Gastroesophageal sphincter (tissue), 4 donors: ENCODE measurements around the gene SOCS3. TPM values are rescaled to one million over a fixed set of nuclear protein-coding genes. Genes with fewer than 3 reads are reported as not detected.
"Not testable (repeated sequence)": the region's sequence is repeated elsewhere in the genome, so short reads cannot be mapped to it uniquely, and the experiment has no call there.

Experiments
- ATAC-seq: fragments of 150-250 bp; one replicate; pipeline ENCODE4 v1.9.1; 2016; ENCODE audit warnings: mild to moderate bottlenecking, moderate library complexity
- H3K27ac ChIP-seq, 4 donors: fragments of 200-600 bp; sonication (generic) in 3 of 4; 1 replicate in 3 of 4; 2 replicates in 1 of 4; pipeline ENCODE4 v1.5.1; 2016 to 2019
- H3K27me3 ChIP-seq: fragments of 200-600 bp; sonication (generic); one replicate; pipeline ENCODE4 v1.5.1; 2019
- H3K36me3 ChIP-seq, 2 donors: fragments of 200-600 bp; sonication (generic); one replicate each; pipeline ENCODE4 v1.5.1; 2019; ENCODE audit warnings: control low read depth in 1 of 2
- H3K4me1 ChIP-seq, 3 donors: fragments of 200-600 bp; sonication (generic); 1 replicate in 2 of 3; 2 replicates in 1 of 3; pipeline ENCODE4 v1.5.1; 2016 to 2019; ENCODE audit warnings: control low read depth in 2 of 3
- H3K4me3 ChIP-seq, 2 donors: fragments of 200-600 bp; sonication (generic); one replicate each; pipeline ENCODE4 v1.5.1; 2019; ENCODE audit warnings: mild to moderate bottlenecking in 1 of 2, moderate library complexity in 1 of 2
- H3K9me3 ChIP-seq, 3 donors: fragments of 200-600 bp; sonication (generic); one replicate each; pipeline ENCODE4 v1.5.1; 2017 to 2019; ENCODE audit warnings: control low read depth in 2 of 3
- EP300 ChIP-seq: sonication (generic); formaldehyde crosslinking; IDR thresholded peaks from one replicate; pipeline ENCODE4 v1.6.1; 2017; ENCODE audit warnings: antibody characterized with exemption, mild to moderate bottlenecking
- POLR2A ChIP-seq, 2 donors: fragments of 450-650 bp; IDR thresholded peaks; one replicate each; pipeline ENCODE4 v1.6.1; 2017; ENCODE audit warnings: antibody characterized with exemption in 2 of 2, mild to moderate bottlenecking in 2 of 2, moderate library complexity in 1 of 2
- POLR2AphosphoS5 ChIP-seq: sonication (generic); formaldehyde crosslinking; IDR thresholded peaks from one replicate; pipeline ENCODE4 v1.6.1; 2017; ENCODE audit warnings: antibody characterized with exemption
- WGBS, 2 donors: methylation state at CpG; one replicate each; pipeline ENCODE4 v1.1.5; 2018; ENCODE audit warnings: low coverage in 1 of 2; 5-methylcytosine and 5-hydroxymethylcytosine counted together
- small RNA-seq, 4 donors: library from RNA; depleted of rRNA; stranded (forward); fragments of <200 nt; gene quantifications; one replicate each; pipeline ENCODE3, GENCODE V24; 2016
- total RNA-seq, 4 donors: library from RNA; depleted of rRNA; stranded (reverse); fragments of >200 nt; gene quantifications; one replicate each; pipeline ENCODE4 v1.1.0, GENCODE V29; 2016
- TF ChIP-seq, protein P1 (sequence below), 4 experiments: fragments of 200-600 bp in 2 of 4; fragments of 450-650 bp in 2 of 4; sonication (generic) in 1 of 4; IDR thresholded peaks; one replicate each; pipeline ENCODE4 v1.5.1; 2017 to 2019; ENCODE audit warnings: antibody characterized with exemption in 4 of 4, mild to moderate bottlenecking in 2 of 4, moderate library complexity in 2 of 4

Gene SOCS3
- total RNA-seq, 4 donors from 2014 or later = 11.5 to 423 (median 38.2) TPM

DNA sequence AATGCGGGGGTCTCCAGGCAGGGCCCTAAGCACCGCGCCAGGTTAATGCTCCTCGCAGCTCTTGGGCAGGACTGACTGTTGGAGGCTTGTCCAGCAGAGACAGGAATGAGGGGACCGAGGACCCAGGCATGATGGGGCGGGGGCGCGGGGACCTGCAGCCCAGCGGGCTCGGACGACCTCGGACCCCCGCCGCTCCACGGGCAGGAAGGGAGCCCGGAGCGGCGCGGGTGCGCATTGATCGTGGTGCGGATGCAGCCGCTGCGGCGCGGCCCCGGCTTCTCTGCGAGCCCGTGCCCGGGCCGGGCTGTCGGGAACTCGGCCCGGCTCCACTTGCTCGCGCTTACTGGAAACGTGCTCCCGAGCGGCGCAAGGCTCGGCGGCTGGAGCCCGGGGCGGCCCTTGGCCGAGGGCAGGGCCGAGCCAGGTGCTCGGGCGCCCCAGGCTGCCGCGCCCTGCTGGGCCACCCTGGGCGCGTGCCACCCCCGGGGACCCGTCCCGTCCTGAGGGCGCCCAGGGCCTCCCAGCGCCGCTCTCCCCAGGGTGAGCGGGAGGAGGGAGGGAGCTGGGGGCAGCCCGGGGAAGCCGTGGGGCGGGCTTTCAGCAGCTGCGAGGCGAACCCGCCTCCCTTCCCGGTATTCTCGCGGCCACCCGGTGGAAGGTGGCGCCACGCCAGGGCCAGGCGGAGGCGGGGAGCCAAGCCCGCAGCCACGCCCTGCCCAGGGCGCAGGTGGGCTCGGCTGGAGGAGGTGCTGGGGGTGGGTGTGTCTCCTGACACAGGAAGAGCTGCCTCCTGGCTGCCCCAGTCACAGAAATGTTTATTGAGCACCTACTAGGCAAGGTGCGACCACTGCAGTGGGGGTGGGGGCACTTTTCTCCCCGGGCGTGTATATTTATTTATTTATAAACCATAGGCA is 45.9 kb downstream of the SOCS3 start:
- Histone ChIP-seq H3K27me3 (no peaks in the 10 kb centered on the region), H3K4me1 (peaks cover 0 to 52% (median 39%) of the 10 kb centered on the region in 3 donors), H3K4me3 (peak overlapping the region; percentile 34 to 64), H3K9me3 (no peaks in the 10 kb centered on the region), H3K36me3 (no peaks in the 10 kb centered on the region), H3K27ac (peak overlapping the region; percentile 18 to 91 (median 85))
- ATAC-seq = peak; percentile 79
- TF ChIP-seq POLR2AphosphoS5 (peak; percentile 92), EP300 (no peak), POLR2A (IDR thresholded peaks at IDR 0.05) (peak in 1 of 2 donors; percentile 39)
- TF ChIP-seq, protein P1, sequence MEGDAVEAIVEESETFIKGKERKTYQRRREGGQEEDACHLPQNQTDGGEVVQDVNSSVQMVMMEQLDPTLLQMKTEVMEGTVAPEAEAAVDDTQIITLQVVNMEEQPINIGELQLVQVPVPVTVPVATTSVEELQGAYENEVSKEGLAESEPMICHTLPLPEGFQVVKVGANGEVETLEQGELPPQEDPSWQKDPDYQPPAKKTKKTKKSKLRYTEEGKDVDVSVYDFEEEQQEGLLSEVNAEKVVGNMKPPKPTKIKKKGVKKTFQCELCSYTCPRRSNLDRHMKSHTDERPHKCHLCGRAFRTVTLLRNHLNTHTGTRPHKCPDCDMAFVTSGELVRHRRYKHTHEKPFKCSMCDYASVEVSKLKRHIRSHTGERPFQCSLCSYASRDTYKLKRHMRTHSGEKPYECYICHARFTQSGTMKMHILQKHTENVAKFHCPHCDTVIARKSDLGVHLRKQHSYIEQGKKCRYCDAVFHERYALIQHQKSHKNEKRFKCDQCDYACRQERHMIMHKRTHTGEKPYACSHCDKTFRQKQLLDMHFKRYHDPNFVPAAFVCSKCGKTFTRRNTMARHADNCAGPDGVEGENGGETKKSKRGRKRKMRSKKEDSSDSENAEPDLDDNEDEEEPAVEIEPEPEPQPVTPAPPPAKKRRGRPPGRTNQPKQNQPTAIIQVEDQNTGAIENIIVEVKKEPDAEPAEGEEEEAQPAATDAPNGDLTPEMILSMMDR (IDR thresholded peaks at IDR 0.05) = peak in 3 of 4 experiments; percentile 14 to 34 (median 31)
- 8% methylated on average over 17 to 20 of the region's 80 CpGs for WGBS, 2 donors

DNA sequence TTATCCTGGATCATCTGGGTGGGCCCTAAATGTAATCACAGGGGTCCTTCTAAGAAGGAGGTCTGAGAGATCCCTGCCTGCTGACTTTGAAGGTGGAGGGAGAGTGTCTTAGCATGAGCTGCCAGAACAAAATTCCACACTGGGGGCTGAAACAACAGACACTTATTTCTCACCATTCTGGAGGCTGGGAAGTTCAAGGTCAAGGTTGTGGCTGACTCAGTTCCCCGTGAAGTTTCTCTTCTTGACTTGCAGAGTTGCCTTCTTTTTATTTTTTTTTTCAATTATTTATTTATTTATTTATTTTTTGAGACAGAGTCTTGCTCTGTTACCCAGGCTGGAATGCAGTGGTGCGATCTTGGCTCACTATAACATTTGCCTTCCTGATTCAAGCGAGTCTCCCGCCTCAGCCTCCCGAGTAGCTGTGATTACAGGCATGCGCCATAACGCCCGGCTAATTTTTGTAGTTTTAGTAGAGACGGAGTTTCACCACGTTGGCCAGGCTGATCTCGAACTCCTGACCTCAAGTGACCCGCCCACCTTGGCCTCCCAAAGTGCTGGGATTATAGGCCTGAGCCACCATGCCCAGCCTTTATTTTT is 50.1 kb downstream of the SOCS3 start:
- H3K4me3 ChIP-seq, H3K9me3 ChIP-seq, ATAC-seq, H3K27ac ChIP-seq, H3K36me3 ChIP-seq, H3K27me3 ChIP-seq: not testable (repeated sequence)
- 89 to 93% methylated on average over 10 to 12 of the region's 12 CpGs for WGBS, 2 donors
- peaks cover 0 to 26% (median 9%) of the 10 kb centered on the region in 3 donors for H3K4me1 ChIP-seq

DNA sequence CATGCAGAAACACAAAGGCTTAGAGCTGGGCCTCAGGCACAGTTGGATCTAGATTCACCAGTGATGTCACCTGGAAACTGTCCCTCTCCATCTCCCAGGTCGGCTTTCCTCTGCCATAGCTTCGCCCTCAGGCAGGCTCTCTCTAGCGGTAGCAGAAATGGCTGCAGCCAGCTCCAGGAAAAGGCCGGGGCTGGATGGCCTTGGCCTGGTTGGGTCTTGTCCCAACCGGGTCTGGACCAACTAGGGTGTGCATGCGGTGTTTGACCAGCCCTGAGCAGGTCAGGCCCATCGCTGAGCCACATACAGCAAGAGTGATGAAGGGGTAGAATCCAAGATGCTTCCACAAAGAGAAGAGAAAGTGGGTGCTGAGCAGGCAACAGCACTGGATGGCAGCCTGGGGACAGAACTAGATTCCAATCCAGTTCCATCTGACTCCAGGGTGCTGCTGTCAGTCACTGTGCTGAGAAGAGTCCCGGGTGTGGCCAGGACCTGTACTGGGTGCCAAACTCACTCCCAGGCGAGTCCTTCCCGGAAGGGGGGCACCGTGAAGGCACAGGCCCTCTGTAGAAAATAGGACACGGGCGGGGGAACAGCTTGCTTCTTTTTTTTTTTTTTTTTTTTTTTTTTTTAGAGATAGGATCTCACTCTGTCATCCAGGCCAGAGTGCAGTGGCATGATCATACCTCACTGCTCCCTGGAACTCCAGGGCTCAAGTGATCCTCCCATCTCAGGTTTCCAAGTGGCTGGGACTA is 51.8 kb downstream of the SOCS3 start:
- Histone ChIP-seq H3K27me3 (no peaks in the 10 kb centered on the region), H3K9me3 (no peaks in the 10 kb centered on the region), H3K4me1 (peaks cover 0 to 11% (median 0%) of the 10 kb centered on the region in 3 donors), H3K36me3 (no peaks in the 10 kb centered on the region), H3K27ac (no peak overlapping the region), H3K4me3 (no peak overlapping the region)
- 80 to 90% methylated on average over 6 of the region's 13 CpGs for WGBS, 2 donors
- TF ChIP-seq EP300 = no peak
- no peak for TF ChIP-seq POLR2A (IDR thresholded peaks at IDR 0.05)
- ATAC-seq = no peak

DNA sequence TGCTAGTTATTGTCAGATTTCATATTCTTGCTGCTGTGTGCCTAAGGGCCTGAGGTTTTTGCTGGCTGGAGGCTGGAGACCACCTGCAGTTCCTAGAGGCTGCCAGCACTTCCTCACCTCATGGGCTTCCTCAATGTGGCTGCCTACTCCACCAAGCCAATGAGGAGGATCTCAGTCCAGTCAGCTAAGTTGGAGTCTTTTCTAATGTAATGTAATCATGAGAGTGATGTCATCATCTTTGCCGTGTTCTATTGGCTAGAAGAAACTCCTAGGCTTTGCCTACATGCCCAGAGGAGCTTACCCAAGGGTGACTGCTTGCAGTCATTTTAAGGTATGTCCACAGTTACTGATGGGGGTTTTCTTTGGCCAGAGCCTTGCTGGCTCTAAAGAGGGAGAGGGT is 53.0 kb downstream of the SOCS3 start:
- Histone ChIP-seq H3K4me3 (no peak overlapping the region), H3K27me3 (no peaks in the 10 kb centered on the region), H3K36me3 (no peaks in the 10 kb centered on the region), H3K27ac (no peak overlapping the region), H3K4me1 (peaks cover 0 to 10% (median 0%) of the 10 kb centered on the region in 3 donors), H3K9me3 (no peaks in the 10 kb centered on the region)
- TF ChIP-seq, protein P1 (IDR thresholded peaks at IDR 0.05) = no peak
- TF ChIP-seq EP300 (no peak), POLR2AphosphoS5 (no peak), POLR2A (IDR thresholded peaks at IDR 0.05) (no peak)
- WGBS, 2 donors = 100% methylated on average over 1 of the region's 1 CpG; no CpG with 5 or more reads in 1 of the 2 donors
- ATAC-seq = no peak

Small RNAs within 50 kb of the gene (small RNA-seq; reads per million reads assigned to genes)
- gene RF00415 (0 reads per million in 4 donors), gene RN7SL236P (0 to 0.13 (median 0) reads per million in 4 donors)

Other genes starting within 250 kb of the SOCS3 start
- gene TMC6, start 231.3 kb downstream of the SOCS3 start, total RNA-seq = 10 to 100 TPM; 12.4 to 19.0 (median 15.5) TPM
- 10 to 100 TPM in 1 of 4 donors, 1 to 10 TPM in 3; 1.7 to 12.0 (median 3.0) TPM for gene TMC8, start 229.3 kb downstream of the SOCS3 start, total RNA-seq
- gene C17orf99, start 213.7 kb downstream of the SOCS3 start, total RNA-seq = not detected
- 100 to 1,000 TPM in 1 of 4 donors, 10 to 100 TPM in 3; 49.9 to 151 (median 81.2) TPM for gene SYNGR2, start 191.5 kb downstream of the SOCS3 start, total RNA-seq
- 10 to 100 TPM in 2 of 4 donors, 1 to 10 TPM in 2; 3.4 to 24.8 (median 12.1) TPM for gene TK1, start 173.0 kb downstream of the SOCS3 start, total RNA-seq
- gene AFMID, start 172.7 kb downstream of the SOCS3 start, total RNA-seq = 10 to 100 TPM; 14.9 to 43.9 (median 31.6) TPM
- 1 to 10 TPM in 1 of 4 donors, under 1 TPM in 1, not detected in 2; 0.27 to 1.6 TPM for gene BIRC5, start 145.8 kb downstream of the SOCS3 start, total RNA-seq
- not detected for gene TMEM235, start 128.4 kb downstream of the SOCS3 start, total RNA-seq
- gene PGS1, start 18.6 kb upstream of the SOCS3 start, total RNA-seq = 10 to 100 TPM; 24.1 to 53.0 (median 38.8) TPM
- under 1 TPM in 1 of 4 donors, not detected in 3; 0.15 TPM for gene DNAH17, start 217.3 kb upstream of the SOCS3 start, total RNA-seq